ENCODE results near the gene MAP1LC3B2. TPM values are rescaled to one million over a fixed set of nuclear protein-coding genes. Genes with fewer than 3 reads are reported as not detected.

MAP1LC3B2 gene
- total and polyA plus RNA-seq, 10 of the 15 experiments (the other 5 are each of a cell fraction or from before 2014, with no cell fraction given), result 0.23 to 2.7 (median 0.72) TPM; not detected in 3

DNA sequence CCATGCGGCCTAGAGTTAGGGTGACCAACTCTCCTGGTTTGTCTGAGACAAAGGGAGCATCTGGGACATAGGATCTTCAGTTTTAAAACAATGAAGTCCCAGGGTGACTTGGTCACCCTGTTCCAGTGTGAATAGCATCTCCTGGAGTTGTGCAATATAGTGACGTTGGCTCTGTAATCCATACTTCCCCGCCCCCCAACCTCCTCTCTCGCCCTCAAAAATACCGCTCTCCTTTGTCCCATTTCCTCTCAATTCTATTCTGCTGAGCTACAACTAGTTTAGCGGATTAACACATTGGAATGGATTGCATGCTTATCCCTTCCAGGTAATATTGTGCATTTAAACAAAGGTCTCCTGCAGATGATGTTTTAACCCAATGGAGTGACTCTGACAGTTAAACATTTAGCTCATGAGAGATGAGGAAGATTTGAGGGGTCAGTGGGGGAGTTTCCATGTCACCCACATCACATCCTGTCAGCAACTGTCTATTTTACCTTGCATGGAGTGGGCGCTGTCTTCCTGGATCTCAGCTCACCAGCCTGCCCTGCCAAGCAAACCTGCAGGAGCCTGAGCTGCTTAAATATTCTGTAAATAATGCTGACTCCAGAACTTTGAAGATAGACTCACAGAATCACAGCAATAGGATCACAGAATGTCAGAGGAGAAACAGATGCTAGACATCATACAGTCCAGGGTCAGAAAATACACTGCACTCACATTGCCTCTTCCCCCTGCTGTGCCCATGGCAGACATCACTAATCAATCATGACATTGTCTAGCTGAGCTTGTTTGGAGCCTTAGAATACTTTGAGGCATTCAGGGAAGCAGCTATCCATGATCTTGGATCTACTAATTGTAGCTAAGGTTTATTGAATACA lies 43.0 kb downstream of the MAP1LC3B2 start:
- H3K36me3 ChIP-seq (ENCODE audit: control insufficient read depth in 2 of 2, insufficient read depth in 2 of 2, low read length in 1 of 2), result no peaks in the 10 kb centered on the region
- H3K9ac ChIP-seq (ENCODE audit: control insufficient read depth, insufficient read depth, low read length), result no peak overlapping the region
- BruUV-seq (replicated peaks), result no TSS peak
- in situ Hi-C loops (cut with MboI) (no loop called here), intact Hi-C loops (cut with micrococcal nuclease; ENCODE audit: unreplicated experiment) (loop anchor here (2.0 to 5.0 kb wide), 4 partner anchors 95 to 461 kb away; no protein-coding TSS in a partner anchor)
- POLR2A ChIA-PET, result no interaction called here
- RAD21 ChIA-PET (ENCODE audit: unreplicated experiment), result interaction anchor here (0.6 to 1.3 kb wide), 2 partner anchors 42 to 179 kb away, joined by 3 read pairs; no protein-coding TSS in a partner anchor
- H3K4me2 ChIP-seq (ENCODE audit: control insufficient read depth, insufficient read depth), result no peak overlapping the region
- H3K4me3 ChIP-seq, result no peak overlapping the region
- CTCF ChIA-PET, result interaction anchor here (0.6 to 1.0 kb wide), 4 partner anchors 11 to 461 kb away, joined by 3 read pairs; no protein-coding TSS in a partner anchor
- no peak overlapping the region for H2AFZ ChIP-seq (ENCODE audit: control insufficient read depth, low read depth, low read length)
- ATAC-seq (no peak), FAIRE-seq (no peak), DNase-seq (ENCODE audit: low read depth, low spot score) (no peak)
- SMC1A ChIA-PET (ENCODE audit: uncharacterized antibody, unreplicated experiment), result interaction anchor here (0.7 to 3.0 kb wide), 5 partner anchors 40 to 461 kb away, joined by 3 to 13 read pairs (median 3); partner anchors contain the start of gene MAP1LC3B2
- no peaks in the 10 kb centered on the region; a peak in 1 of 4 replicates for H3K27me3 ChIP-seq (replicated peaks in 1 of 2; ENCODE audit: control insufficient read depth in 2 of 2, insufficient read depth in 2 of 2, low read length in 1 of 2)
- H4K20me1 ChIP-seq (ENCODE audit: control insufficient read depth, insufficient read depth), result no peaks in the 10 kb centered on the region
- H3K9me3 ChIP-seq (replicated peaks; ENCODE audit: control insufficient read depth, insufficient read depth, low read length), result no peaks in the 10 kb centered on the region; the same call in 2 of the 3 replicates
- TF ChIP-seq SRF (IDR thresholded peaks at IDR 0.05; ENCODE audit: low read depth in 2 of 2, low read length in 2 of 2) (peak in 1 of 2 experiments; percentile 69; a peak in 1 of 4 replicates), IKZF1 (conservative IDR thresholded peaks at IDR 0.05) (no peak), TCF12 (IDR thresholded peaks at IDR 0.05; ENCODE audit: low read depth, low read length) (no peak)
- no peak overlapping the region for H3K27ac ChIP-seq (ENCODE audit: control insufficient read depth, insufficient read depth)
- no peaks in the 10 kb centered on the region for H3K79me2 ChIP-seq (ENCODE audit: control insufficient read depth, insufficient read depth, low read length)
- 76% methylated on average over 7 of the region's 7 CpGs for WGBS (ENCODE audit: insufficient coverage, insufficient replicate concordance, low lambda C conversion rate, missing lambda C conversion rate)
- peaks cover 3% of the 10 kb centered on the region; the same call in 1 of the 2 replicates for H3K4me1 ChIP-seq (ENCODE audit: control insufficient read depth, insufficient read depth, low read length)

DNA sequence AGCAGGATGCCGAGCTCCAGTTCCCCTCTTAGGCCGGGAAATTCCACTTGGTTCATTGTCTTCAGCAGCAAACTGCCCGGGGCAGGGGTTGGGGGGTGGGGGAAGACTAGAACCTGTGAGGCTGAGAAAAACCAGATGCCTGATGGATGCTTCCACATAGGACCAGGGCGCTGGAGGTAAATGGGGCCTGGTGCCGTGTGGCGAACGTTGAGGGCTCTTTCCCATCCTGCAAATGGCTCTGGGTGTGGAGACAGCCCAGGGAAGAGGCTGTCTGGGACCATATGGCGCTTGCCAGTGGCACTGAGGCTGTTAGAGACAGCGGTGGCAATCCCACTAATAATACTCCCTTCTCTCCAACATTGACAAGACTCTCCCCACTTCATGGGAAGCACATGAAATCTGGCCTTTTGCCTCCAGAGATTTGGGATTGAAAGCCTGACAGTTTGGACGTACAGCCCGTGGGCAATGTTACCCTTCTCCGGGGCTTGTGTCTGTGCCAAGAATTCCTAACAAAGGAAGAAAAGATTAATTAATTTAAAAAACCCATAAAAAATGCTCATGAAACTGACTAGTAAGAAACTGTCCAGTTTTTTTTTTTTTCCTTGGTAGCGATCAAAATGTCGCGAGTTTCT lies 44.5 kb downstream of the MAP1LC3B2 start:
- TF ChIP-seq RAD51 (IDR thresholded peaks at IDR 0.05), result no peak
- no peak for TF ChIP-seq RFX5 (IDR thresholded peaks at IDR 0.05; ENCODE audit: low read depth, low read length)
- TF ChIP-seq ZNF274 (IDR thresholded peaks at IDR 0.05; ENCODE audit: insufficient read depth, insufficient read length), result no peak
- FAIRE-seq, result no peak
- in situ Hi-C loops (cut with MboI), result no loop called here

More for the DNA sequence above, 44.5 kb downstream of the MAP1LC3B2 start:
- DNase-seq (ENCODE audit: low read depth, low spot score) (no peak), ATAC-seq (no peak)
- no peaks in the 10 kb centered on the region for H3K36me3 ChIP-seq (ENCODE audit: control insufficient read depth in 2 of 2, insufficient read depth in 2 of 2, low read length in 1 of 2)
- 47% methylated on average over 12 of the region's 15 CpGs for WGBS (ENCODE audit: insufficient coverage, insufficient replicate concordance, low lambda C conversion rate, missing lambda C conversion rate)
- H3K4me1 ChIP-seq (ENCODE audit: control insufficient read depth, insufficient read depth, low read length), result peaks cover 3% of the 10 kb centered on the region; the same call in 1 of the 2 replicates
- no peaks in the 10 kb centered on the region; a peak in 1 of 4 replicates for H3K27me3 ChIP-seq (replicated peaks in 1 of 2; ENCODE audit: control insufficient read depth in 2 of 2, insufficient read depth in 2 of 2, low read length in 1 of 2)
- POLR2A ChIA-PET, result no interaction called here
- CTCF ChIA-PET, result interaction anchor here (0.8 kb wide), 1 partner anchor 462 kb away, joined by 3 read pairs; no protein-coding TSS in a partner anchor
- SMC1A ChIA-PET (ENCODE audit: uncharacterized antibody, unreplicated experiment), result no interaction called here
- no peaks in the 10 kb centered on the region for H4K20me1 ChIP-seq (ENCODE audit: control insufficient read depth, insufficient read depth)
- H2AFZ ChIP-seq (ENCODE audit: control insufficient read depth, low read depth, low read length), result no peak overlapping the region
- no peak overlapping the region for H3K27ac ChIP-seq (ENCODE audit: control insufficient read depth, insufficient read depth)
- no TSS peak for BruUV-seq (replicated peaks)
- H3K4me2 ChIP-seq (ENCODE audit: control insufficient read depth, insufficient read depth), result no peak overlapping the region
- H3K79me2 ChIP-seq (ENCODE audit: control insufficient read depth, insufficient read depth, low read length), result no peaks in the 10 kb centered on the region
- H3K9me3 ChIP-seq (replicated peaks; ENCODE audit: control insufficient read depth, insufficient read depth, low read length), result no peaks in the 10 kb centered on the region; the same call in 2 of the 3 replicates
- H3K4me3 ChIP-seq, result no peak overlapping the region
- intact Hi-C loops (cut with micrococcal nuclease; ENCODE audit: unreplicated experiment), result loop anchor here (5.0 kb wide), 3 partner anchors 94 to 321 kb away; no protein-coding TSS in a partner anchor
- no peak overlapping the region for H3K9ac ChIP-seq (ENCODE audit: control insufficient read depth, insufficient read depth, low read length)
- RAD21 ChIA-PET (ENCODE audit: unreplicated experiment), result no interaction called here
